ENCODE measurements around the gene BTBD9.

Gene BTBD9

GRCh38 chr6:38638941-38639497, 710 bp downstream of the BTBD9 start:
- no peak for DNase-seq (ENCODE audit: low read depth)
- in situ Hi-C loops (cut with HindIII; ENCODE audit: low sequenced_read_pairs), result no loop called here
- H3K4me3 ChIP-seq (ENCODE audit: low read depth, low read length), result peak overlapping the region; percentile 63
- TF ChIP-seq, protein P1, sequence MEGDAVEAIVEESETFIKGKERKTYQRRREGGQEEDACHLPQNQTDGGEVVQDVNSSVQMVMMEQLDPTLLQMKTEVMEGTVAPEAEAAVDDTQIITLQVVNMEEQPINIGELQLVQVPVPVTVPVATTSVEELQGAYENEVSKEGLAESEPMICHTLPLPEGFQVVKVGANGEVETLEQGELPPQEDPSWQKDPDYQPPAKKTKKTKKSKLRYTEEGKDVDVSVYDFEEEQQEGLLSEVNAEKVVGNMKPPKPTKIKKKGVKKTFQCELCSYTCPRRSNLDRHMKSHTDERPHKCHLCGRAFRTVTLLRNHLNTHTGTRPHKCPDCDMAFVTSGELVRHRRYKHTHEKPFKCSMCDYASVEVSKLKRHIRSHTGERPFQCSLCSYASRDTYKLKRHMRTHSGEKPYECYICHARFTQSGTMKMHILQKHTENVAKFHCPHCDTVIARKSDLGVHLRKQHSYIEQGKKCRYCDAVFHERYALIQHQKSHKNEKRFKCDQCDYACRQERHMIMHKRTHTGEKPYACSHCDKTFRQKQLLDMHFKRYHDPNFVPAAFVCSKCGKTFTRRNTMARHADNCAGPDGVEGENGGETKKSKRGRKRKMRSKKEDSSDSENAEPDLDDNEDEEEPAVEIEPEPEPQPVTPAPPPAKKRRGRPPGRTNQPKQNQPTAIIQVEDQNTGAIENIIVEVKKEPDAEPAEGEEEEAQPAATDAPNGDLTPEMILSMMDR (IDR thresholded peaks at IDR 0.05; ENCODE audit: low read depth, low read length, missing control alignments), result no peak

DNA sequence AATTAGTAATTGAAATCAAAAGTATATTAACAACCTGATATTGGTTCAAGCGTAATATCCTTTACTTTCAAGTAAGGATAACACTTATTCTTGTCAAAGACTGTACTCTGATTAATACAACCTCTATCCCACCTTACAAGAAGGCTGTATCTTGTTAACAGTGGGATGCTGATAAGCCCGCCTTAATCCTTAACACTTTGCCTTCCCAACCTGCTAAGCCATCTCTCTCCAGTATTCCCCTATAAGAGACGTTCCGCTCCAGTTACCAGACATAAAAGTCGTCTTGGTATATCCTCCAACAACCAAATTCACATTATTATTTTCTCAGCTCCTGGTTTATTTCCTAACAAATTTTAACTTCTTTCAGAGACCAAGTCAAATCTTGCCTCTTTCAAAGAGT, 2.0 kb downstream of the BTBD9 start:
- in situ Hi-C loops (cut with HindIII; ENCODE audit: low sequenced_read_pairs), result no loop called here
- no peak for DNase-seq (ENCODE audit: low read depth)

DNA sequence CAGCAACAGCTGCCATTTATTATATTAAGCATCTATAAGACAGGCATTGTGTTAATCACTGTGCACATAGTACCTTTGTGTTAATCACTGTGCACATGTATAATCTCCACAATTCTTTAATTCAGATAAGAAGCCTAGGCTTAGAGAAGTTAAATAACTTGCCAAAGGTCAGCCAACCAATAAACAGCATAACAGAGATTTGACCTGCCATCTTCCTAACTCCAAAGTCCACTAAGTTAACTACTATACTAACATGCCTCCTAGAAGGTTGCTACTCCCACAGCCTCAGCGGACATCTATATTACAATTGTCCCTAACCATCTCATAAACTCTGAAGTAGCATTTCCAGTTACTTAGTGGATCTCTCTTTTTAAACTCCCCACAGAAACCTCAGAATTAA, 3.7 kb downstream of the BTBD9 start:
- no peak for DNase-seq (ENCODE audit: low read depth)
- TF ChIP-seq, protein P1 (IDR thresholded peaks at IDR 0.05; ENCODE audit: low read depth, low read length, missing control alignments), result no peak
- in situ Hi-C loops (cut with HindIII; ENCODE audit: low sequenced_read_pairs), result no loop called here
- H3K4me3 ChIP-seq (ENCODE audit: low read depth, low read length), result no peak overlapping the region

More for the DNA sequence above, 2.0 kb downstream of the BTBD9 start:
- no peak overlapping the region for H3K4me3 ChIP-seq (ENCODE audit: low read depth, low read length)
- TF ChIP-seq, protein P1 (IDR thresholded peaks at IDR 0.05; ENCODE audit: low read depth, low read length, missing control alignments), result no peak

- in situ Hi-C loops (cut with HindIII; ENCODE audit: low sequenced_read_pairs), result no loop called here
- H3K4me3 ChIP-seq (ENCODE audit: low read depth, low read length), result no peak overlapping the region
- DNase-seq (ENCODE audit: low read depth), result no peak
- TF ChIP-seq, protein P1 (IDR thresholded peaks at IDR 0.05; ENCODE audit: low read depth, low read length, missing control alignments), result no peak
Observed at GRCh38 chr6:38634518-38634917, 5.2 kb downstream of the BTBD9 start.

- DNase-seq (ENCODE audit: low read depth), result no peak
- TF ChIP-seq, protein P1 (IDR thresholded peaks at IDR 0.05; ENCODE audit: low read depth, low read length, missing control alignments), result no peak
- H3K4me3 ChIP-seq (ENCODE audit: low read depth, low read length), result no peak overlapping the region
- in situ Hi-C loops (cut with HindIII; ENCODE audit: low sequenced_read_pairs), result no loop called here
Observed at GRCh38 chr6:38632490-38632889, 7.2 kb downstream of the BTBD9 start.

- no peak overlapping the region for H3K4me3 ChIP-seq (ENCODE audit: low read depth, low read length)
- no peak for DNase-seq (ENCODE audit: low read depth)
- TF ChIP-seq, protein P1 (IDR thresholded peaks at IDR 0.05; ENCODE audit: low read depth, low read length, missing control alignments), result no peak
- in situ Hi-C loops (cut with HindIII; ENCODE audit: low sequenced_read_pairs), result no loop called here
Observed at GRCh38 chr6:38631186-38631783, 8.4 kb downstream of the BTBD9 start.
